T-cell (primary cell): ENCODE measurements around the gene GLCE. TPM values are rescaled to one million over a fixed set of nuclear protein-coding genes. Genes with fewer than 3 reads are reported as not detected.

ENCODE experiments used
- ATAC-seq, 4 experiments: fragments of 200-7000 bp in 3 of 4; fragments of 150-1000 bp in 1 of 4; cut with Tn5 transposase; replicated peaks in 1 of 4; 1 replicate in 3 of 4; 2 replicates in 1 of 4; pipeline ENCODE4 v1.10.0; 2021; ENCODE audit warnings: moderate library complexity in 3 of 4, mild to moderate bottlenecking in 2 of 4, moderate number of reproducible peaks in 1 of 4
- CTCF ChIA-PET, 2 donors: fragments of 300-600 bp; sonication (Branson Sonifier 250); formaldehyde crosslinking; loops; one replicate each; lab custom pipeline; 2022; ENCODE audit warnings: antibody characterized with exemption in 2 of 2; lab: Charles Lee
- POLR2A ChIA-PET, 2 donors: fragments of 300-600 bp; sonication (Branson Sonifier 250); formaldehyde crosslinking; loops; one replicate each; lab custom pipeline; 2022; ENCODE audit warnings: antibody characterized with exemption in 2 of 2; lab: Charles Lee
- DNase-seq, 35 experiments: peaks; one replicate each; pipeline versions ENCODE4 v3.0.0 to v3.0.0-alpha.2; 2013 to 2023
- H3K27ac ChIP-seq: one replicate; pipeline ENCODE4 v1.5.1; 2013; ENCODE audit warnings: low read length
- H3K27me3 ChIP-seq, 2 experiments: replicated peaks in 1 of 2; 1 replicate in 1 of 2; 2 replicates in 1 of 2; pipeline versions ENCODE4 v1.6.1 to v1.7.0; 2013; ENCODE audit warnings: low read length in 1 of 2, mixed read lengths in 1 of 2; ENCODE audit not compliant: control insufficient read depth in 2 of 2, insufficient read depth in 2 of 2; ENCODE audit errors: extremely low read depth in 1 of 2
- H3K36me3 ChIP-seq, 2 donors: 1 replicate in 1 of 2; 2 replicates in 1 of 2; pipeline versions ENCODE4 v1.6.1 to v1.7.0; 2013; ENCODE audit warnings: low read length in 1 of 2; ENCODE audit not compliant: control insufficient read depth in 2 of 2, insufficient read depth in 1 of 2; ENCODE audit errors: extremely low read depth in 1 of 2
- H3K4me1 ChIP-seq, 2 experiments: 1 replicate in 1 of 2; 2 replicates in 1 of 2; pipeline versions ENCODE4 v1.6.1 to v1.7.0; 2013; ENCODE audit warnings: low read length in 2 of 2, mixed read lengths in 1 of 2; ENCODE audit not compliant: insufficient read depth in 2 of 2, control insufficient read depth in 1 of 2; ENCODE audit errors: extremely low read depth in 1 of 2
- H3K4me3 ChIP-seq, 2 donors: 1 replicate in 1 of 2; 2 replicates in 1 of 2; pipeline versions ENCODE4 v1.5.1 to v1.7.0; 2013; ENCODE audit warnings: mild to moderate bottlenecking in 2 of 2, low read length in 1 of 2, moderate library complexity in 1 of 2; ENCODE audit not compliant: control insufficient read depth in 1 of 2; ENCODE audit errors: extremely low read depth in 1 of 2
- H3K9me3 ChIP-seq: 2 replicates; pipeline ENCODE4 v1.7.0; 2013
- H3K27ac Mint-ChIP-seq, 2 donors: one replicate each; pipeline ENCODE4 v1.8.0; 2020 to 2021; ENCODE audit warnings: mild to moderate bottlenecking in 2 of 2, mixed read lengths in 2 of 2
- H3K27me3 Mint-ChIP-seq, 2 donors: one replicate each; pipeline ENCODE4 v1.8.0; 2021 to 2022; ENCODE audit warnings: mixed read lengths in 2 of 2
- H3K36me3 Mint-ChIP-seq: one replicate; pipeline ENCODE4 v1.8.0; 2021; ENCODE audit warnings: mixed read lengths
- H3K4me1 Mint-ChIP-seq, 3 donors: one replicate each; pipeline ENCODE4 v1.8.0; 2020 to 2022; ENCODE audit warnings: mixed read lengths in 3 of 3, mild to moderate bottlenecking in 1 of 3
- H3K4me3 Mint-ChIP-seq, 3 donors: one replicate each; pipeline ENCODE4 v1.8.0; 2020 to 2022; ENCODE audit warnings: mild to moderate bottlenecking in 3 of 3, mixed read lengths in 3 of 3, moderate library complexity in 3 of 3
- H3K9me3 Mint-ChIP-seq, 3 donors: one replicate each; pipeline ENCODE4 v1.8.0; 2020 to 2022; ENCODE audit warnings: mixed read lengths in 3 of 3
- WGBS: methylation state at CpG from one replicate; pipeline ENCODE4 v1.1.5; 2013; ENCODE audit warnings: missing lambda C conversion rate; ENCODE audit not compliant: insufficient coverage; 5-methylcytosine and 5-hydroxymethylcytosine counted together
- total RNA-seq, 35 experiments: library from RNA in 6 of 35; stranded (reverse) in 6 of 35; fragments of 120-200 nt in 1 of 35; gene quantifications; one replicate each; pipeline versions ENCODE4 v1.2.1 to v1.2.4 and lab custom pipeline; 2013 to 2026

GLCE gene
- total RNA-seq, 5 donors from 2014 or later (not counting 1 experiment from before 2014, with no cell fraction given) = 5.1 to 6.6 (median 5.5) TPM

GRCh38 chr15:69141833-69142232 lies 18.6 kb upstream of the GLCE start:
- Histone ChIP-seq H3K4me3 (no peak overlapping the region), H3K36me3 (no peaks in the 10 kb centered on the region), H3K27ac (no peak overlapping the region), H3K9me3 (no peaks in the 10 kb centered on the region), H3K4me1 (no peaks in the 10 kb centered on the region), H3K27me3 (peaks cover 3 to 17% of the 10 kb centered on the region in 2 experiments)
- no peak for DNase-seq
- Mint-ChIP-seq H3K4me3 (no peak overlapping the region), H3K27ac (no peak overlapping the region), H3K9me3 (peaks cover 0 to 3% (median 0%) of the 10 kb centered on the region in 3 donors), H3K27me3 (peaks cover 53 to 58% of the 10 kb centered on the region in 2 donors), H3K36me3 (no peaks in the 10 kb centered on the region), H3K4me1 (no peaks in the 10 kb centered on the region)
- no peak for ATAC-seq
- WGBS = 80% methylated on average over 1 of the region's 1 CpG
- POLR2A ChIA-PET = no interaction called here
- CTCF ChIA-PET = interaction anchor here in 1 of 2 donors (0.5 kb wide), 1 partner anchor 1094 kb away, joined by 4 read pairs; no protein-coding TSS in a partner anchor

- no peak overlapping the region for H3K27ac Mint-ChIP-seq
- WGBS = 58% methylated on average over 2 of the region's 4 CpGs
Measured at GRCh38 chr15:69143756-69144436, 16.5 kb upstream of the GLCE start.

DNA sequence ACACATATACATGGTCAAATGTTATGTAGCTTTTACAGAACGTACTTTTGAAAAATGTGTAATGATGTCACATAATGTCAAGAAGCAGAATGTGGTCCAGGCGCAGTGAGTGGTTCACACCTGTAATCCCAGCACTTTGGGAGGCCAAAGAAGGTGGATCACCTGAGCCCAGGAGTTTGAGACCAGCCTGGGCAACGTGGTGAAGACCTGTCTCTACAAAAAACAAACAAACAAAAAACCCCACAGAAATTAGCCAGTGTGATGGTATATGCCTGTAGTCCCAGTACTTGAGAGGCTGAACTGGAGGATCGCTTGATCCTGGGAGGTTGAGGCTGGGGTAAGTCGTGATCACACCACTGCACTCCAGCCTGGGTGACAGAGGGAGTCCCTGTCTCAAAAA lies 15.9 kb upstream of the GLCE start:
- no peak overlapping the region for H3K27ac ChIP-seq
- ChIA-PET POLR2A (no interaction called here), CTCF (no interaction called here)
- DNase-seq (no peak), ATAC-seq (no peak)
- H3K9me3 ChIP-seq = no peaks in the 10 kb centered on the region
- WGBS = 83% methylated on average over 2 of the region's 5 CpGs
- H3K4me3 ChIP-seq = no peak overlapping the region
- H3K4me1 Mint-ChIP-seq = no peaks in the 10 kb centered on the region
- H3K27ac Mint-ChIP-seq = no peak overlapping the region
- no peak overlapping the region for H3K4me3 Mint-ChIP-seq
- no peaks in the 10 kb centered on the region for H3K36me3 ChIP-seq
- peaks cover 0 to 3% (median 0%) of the 10 kb centered on the region in 3 donors for H3K9me3 Mint-ChIP-seq
- peaks cover 58 to 65% of the 10 kb centered on the region in 2 donors for H3K27me3 Mint-ChIP-seq
- H3K36me3 Mint-ChIP-seq = no peaks in the 10 kb centered on the region
- H3K27me3 ChIP-seq = peaks cover 3 to 14% of the 10 kb centered on the region in 2 experiments
- H3K4me1 ChIP-seq = no peaks in the 10 kb centered on the region

More at GRCh38 chr15:69143756-69144436, 16.5 kb upstream of the GLCE start:
- Mint-ChIP-seq H3K4me1 (no peaks in the 10 kb centered on the region), H3K36me3 (no peaks in the 10 kb centered on the region), H3K27me3 (peaks cover 59 to 60% of the 10 kb centered on the region in 2 donors), H3K9me3 (peaks cover 0 to 3% (median 0%) of the 10 kb centered on the region in 3 donors), H3K4me3 (no peak overlapping the region)
- ATAC-seq = no peak
- CTCF ChIA-PET = no interaction called here
- Histone ChIP-seq H3K36me3 (no peaks in the 10 kb centered on the region), H3K9me3 (no peaks in the 10 kb centered on the region), H3K27me3 (peaks cover 3 to 16% of the 10 kb centered on the region in 2 experiments), H3K4me3 (no peak overlapping the region), H3K4me1 (no peaks in the 10 kb centered on the region), H3K27ac (no peak overlapping the region)
- DNase-seq = no peak
- POLR2A ChIA-PET = no interaction called here

DNA sequence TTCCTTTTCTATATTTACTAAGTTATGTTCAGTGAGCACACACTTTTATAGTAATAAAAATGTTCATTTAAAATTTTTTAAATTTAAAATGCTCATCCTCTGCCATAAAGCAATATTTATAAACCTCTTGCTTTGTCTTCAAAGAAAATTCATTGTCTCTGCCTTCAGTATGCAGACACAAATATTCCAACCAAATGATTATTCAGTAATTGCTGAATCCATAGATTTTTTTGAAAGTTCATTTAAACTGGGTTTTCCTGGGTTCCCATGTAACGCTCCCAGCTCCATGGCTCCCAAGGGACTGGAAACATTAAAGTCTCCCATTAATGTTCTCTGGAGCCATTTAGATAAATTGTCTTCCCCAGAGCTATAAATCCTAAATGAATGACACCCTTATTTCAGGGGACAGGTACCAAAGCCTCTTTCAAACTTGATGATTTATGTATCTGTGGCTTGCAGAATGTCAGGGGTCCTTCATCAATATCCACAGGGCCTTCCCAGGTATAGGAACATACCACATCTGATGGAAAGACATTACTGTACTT lies 15.2 kb upstream of the GLCE start:
- Mint-ChIP-seq H3K4me1 (no peaks in the 10 kb centered on the region), H3K4me3 (no peak overlapping the region), H3K27me3 (peaks cover 58 to 65% of the 10 kb centered on the region in 2 donors), H3K36me3 (no peaks in the 10 kb centered on the region), H3K9me3 (peaks cover 0 to 3% (median 0%) of the 10 kb centered on the region in 3 donors), H3K27ac (no peak overlapping the region)
- ChIA-PET CTCF (no interaction called here), POLR2A (interaction anchor here in 1 of 2 donors (0.6 kb wide), 1 partner anchor 1389 kb away, joined by 3 read pairs; no protein-coding TSS in a partner anchor)
- Histone ChIP-seq H3K27me3 (peaks cover 3 to 16% of the 10 kb centered on the region in 2 experiments), H3K27ac (no peak overlapping the region), H3K4me1 (no peaks in the 10 kb centered on the region), H3K4me3 (no peak overlapping the region), H3K9me3 (no peaks in the 10 kb centered on the region), H3K36me3 (no peaks in the 10 kb centered on the region)
- ATAC-seq = no peak
- no CpG with 5 or more reads among the region's 1 CpG for WGBS
- DNase-seq = no peak

GRCh38 chr15:69145694-69146492 lies 14.5 kb upstream of the GLCE start:
- 64% methylated on average over 2 of the region's 7 CpGs for WGBS
- H3K4me3 Mint-ChIP-seq = no peak overlapping the region

DNA sequence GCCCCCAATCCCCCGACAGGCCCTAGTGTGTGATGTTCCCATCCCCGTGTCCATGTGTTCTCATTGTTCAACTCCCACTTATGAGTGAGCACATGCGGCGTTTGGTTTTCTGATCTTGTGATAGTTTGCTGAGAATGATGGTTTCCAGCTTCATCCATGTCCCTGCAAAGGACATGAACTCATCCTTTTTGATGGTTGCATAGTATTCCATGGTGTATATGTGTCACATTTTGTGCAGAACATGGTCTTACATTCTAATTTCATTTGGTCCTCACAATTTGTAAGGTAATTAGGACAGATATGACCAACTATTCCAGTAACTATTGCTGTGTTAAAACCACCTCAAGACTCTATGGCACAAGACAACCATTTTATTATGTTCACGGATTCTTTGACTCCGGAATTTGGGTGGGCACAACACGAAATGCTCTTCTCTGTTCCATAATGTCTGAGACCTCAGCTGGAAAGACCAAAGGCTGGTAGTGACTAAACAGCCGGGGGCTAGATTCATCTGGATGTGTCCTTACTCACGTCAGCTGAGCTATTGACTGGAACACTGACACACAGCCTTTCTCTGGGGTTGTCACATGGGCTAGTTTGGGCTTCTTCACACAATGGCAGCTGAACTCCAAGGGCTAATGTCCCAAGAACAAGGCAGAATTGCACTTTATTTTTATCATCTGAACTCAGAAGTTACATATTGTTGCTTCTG lies 13.6 kb upstream of the GLCE start:
- H3K9me3 Mint-ChIP-seq = peaks cover 0 to 3% (median 0%) of the 10 kb centered on the region in 3 donors
- Histone ChIP-seq H3K27ac (no peak overlapping the region), H3K27me3 (peaks cover 3 to 15% of the 10 kb centered on the region in 2 experiments), H3K4me3 (no peak overlapping the region), H3K36me3 (no peaks in the 10 kb centered on the region), H3K4me1 (no peaks in the 10 kb centered on the region), H3K9me3 (no peaks in the 10 kb centered on the region)
- CTCF ChIA-PET = no interaction called here
- POLR2A ChIA-PET = no interaction called here
- H3K27me3 Mint-ChIP-seq = peaks cover 62 to 72% of the 10 kb centered on the region in 2 donors
- H3K4me1 Mint-ChIP-seq = no peaks in the 10 kb centered on the region
- DNase-seq (no peak), ATAC-seq (no peak)
- H3K27ac Mint-ChIP-seq = no peak overlapping the region
- H3K4me3 Mint-ChIP-seq = no peak overlapping the region
- no peaks in the 10 kb centered on the region for H3K36me3 Mint-ChIP-seq
- 89% methylated on average over 5 of the region's 9 CpGs for WGBS

More at GRCh38 chr15:69145694-69146492, 14.5 kb upstream of the GLCE start:
- Histone ChIP-seq H3K9me3 (no peaks in the 10 kb centered on the region), H3K4me1 (no peaks in the 10 kb centered on the region), H3K4me3 (no peak overlapping the region), H3K36me3 (no peaks in the 10 kb centered on the region), H3K27ac (no peak overlapping the region), H3K27me3 (peaks cover 3 to 15% of the 10 kb centered on the region in 2 experiments)
- H3K27ac Mint-ChIP-seq = no peak overlapping the region
- DNase-seq = no peak
- no peaks in the 10 kb centered on the region for H3K4me1 Mint-ChIP-seq
- ChIA-PET POLR2A (interaction anchor here in 1 of 2 donors (0.6 kb wide), 1 partner anchor 1388 kb away, joined by 3 read pairs; no protein-coding TSS in a partner anchor), CTCF (no interaction called here)
- H3K36me3 Mint-ChIP-seq = no peaks in the 10 kb centered on the region
- ATAC-seq = no peak
- peaks cover 0 to 3% (median 0%) of the 10 kb centered on the region in 3 donors for H3K9me3 Mint-ChIP-seq
- peaks cover 58 to 66% of the 10 kb centered on the region in 2 donors for H3K27me3 Mint-ChIP-seq
